SIG-M5 treated with dmso at 0.1 percent for 504 hours (cell line): ENCODE data around the gene PRKG1.

ENCODE experiments used
- DNase-seq: peaks from one replicate; lab custom pipeline; 2025; ENCODE audit not compliant: unreplicated experiment; lab: John Stamatoyannopoulos, UW

Gene PRKG1

GRCh38 chr10:52322323-52322722 is 1248.0 kb downstream of the PRKG1 start:
- no peak for DNase-seq

DNA sequence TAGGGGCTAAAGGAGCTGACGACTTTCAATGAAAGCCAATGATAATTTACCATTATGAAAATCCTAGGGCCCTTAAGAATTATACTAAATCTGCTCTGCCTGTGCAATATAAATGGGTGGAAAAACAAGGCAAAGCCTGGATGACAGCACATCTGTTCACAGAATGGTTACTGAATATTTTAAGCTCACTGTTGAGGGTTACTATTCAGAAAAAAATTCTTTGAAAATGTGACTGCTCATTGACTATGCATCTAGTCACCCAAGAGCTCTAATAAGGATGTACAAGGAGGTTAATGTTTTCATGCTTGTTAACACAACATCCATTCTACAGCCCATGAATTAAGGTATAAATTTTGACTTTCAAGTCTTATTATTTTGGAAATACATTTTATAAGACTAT is 1248.6 kb downstream of the PRKG1 start:
- DNase-seq, result no peak

DNA sequence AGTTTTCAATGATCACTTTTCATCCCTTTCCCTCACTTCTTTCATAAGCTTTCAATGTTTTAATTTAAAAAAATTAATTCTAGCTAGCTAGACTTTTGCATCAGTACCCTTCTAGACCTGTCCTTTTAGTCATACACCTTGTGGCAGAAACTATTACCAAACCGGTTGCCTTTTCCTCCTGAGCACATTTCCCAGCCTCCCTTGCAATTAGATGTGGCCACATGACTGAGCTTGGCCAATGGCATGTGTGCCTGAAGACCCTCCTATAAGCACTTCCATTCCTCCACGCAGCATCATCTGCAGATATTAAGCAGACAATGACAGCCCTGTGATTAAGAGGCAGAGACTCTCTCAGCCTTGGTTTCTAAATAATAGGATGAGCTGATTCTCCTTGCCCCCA is 1252.1 kb downstream of the PRKG1 start:
- no peak for DNase-seq

DNA sequence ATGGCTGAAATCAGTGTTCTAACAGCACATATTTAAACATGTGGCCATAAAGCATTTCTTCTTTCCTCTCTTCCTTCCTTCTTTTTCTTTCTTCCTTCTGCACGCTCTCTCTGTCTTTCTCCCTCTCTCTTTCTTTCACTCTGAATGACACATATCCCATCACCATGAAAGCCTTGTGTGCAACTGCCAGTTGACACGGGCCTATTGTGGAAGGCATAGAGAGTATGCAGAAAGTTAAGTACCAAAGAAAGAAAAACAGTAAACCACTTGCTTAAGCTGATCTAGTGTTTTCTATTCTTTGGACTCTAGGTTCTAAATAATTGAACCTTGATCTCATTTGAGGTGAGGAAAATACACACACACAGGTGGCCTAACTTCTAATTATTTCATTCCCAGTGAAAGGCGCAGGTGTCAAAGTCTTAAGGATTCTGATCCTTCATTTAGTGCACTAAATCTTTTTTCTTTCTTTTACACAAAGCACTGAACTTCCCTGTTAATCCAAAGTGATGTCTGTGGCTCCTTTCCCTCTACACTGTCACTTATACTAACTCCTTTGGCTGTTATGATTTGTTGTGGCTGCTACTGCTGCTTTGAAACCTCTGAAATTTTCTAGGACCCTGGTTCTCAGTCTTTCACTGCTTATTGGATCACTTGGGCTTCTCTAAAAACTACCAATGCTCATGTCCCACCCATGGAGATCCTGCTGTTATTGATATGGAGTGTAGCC is 1257.5 kb downstream of the PRKG1 start:
- DNase-seq, result no peak

GRCh38 chr10:52332815-52333214 is 1258.5 kb downstream of the PRKG1 start:
- no peak for DNase-seq

- DNase-seq, result no peak
These were observed 1260.3 kb downstream of the PRKG1 start for GRCh38 chr10:52334595-52334994.

- DNase-seq, result no peak
These were observed 1261.4 kb downstream of the PRKG1 start for GRCh38 chr10:52335665-52336064.

- no peak for DNase-seq
These were observed 1262.9 kb downstream of the PRKG1 start for GRCh38 chr10:52337225-52337624.

GRCh38 chr10:52343439-52343838 is 1269.2 kb downstream of the PRKG1 start:
- no peak for DNase-seq

GRCh38 chr10:52346394-52347326 is 1272.4 kb downstream of the PRKG1 start:
- no peak for DNase-seq

DNA sequence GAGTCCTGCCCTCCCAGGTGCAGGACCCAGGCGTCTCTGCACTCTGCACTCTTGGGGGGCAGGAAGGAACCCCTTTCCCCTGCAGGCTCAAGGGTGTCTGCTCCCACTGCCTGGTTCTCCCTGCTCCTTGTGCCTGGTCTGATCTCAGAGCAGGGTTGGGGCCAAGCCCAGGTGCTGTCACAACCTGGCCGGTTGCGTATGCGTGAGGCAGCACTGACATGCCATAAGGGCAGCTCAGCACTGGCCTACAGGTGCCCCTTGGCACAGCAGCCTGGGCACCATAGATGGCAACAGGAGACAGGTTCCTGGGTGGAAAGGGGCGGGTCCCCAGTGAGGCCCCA is 1273.0 kb downstream of the PRKG1 start:
- DNase-seq, result no peak
